GM10847 (cell line): Measurements from ENCODE around the gene CCT8.

Experiments used
- POLR2A ChIP-seq: IDR thresholded peaks from 2 replicates; pipeline ENCODE4 v1.6.1; 2011; ENCODE audit not compliant: insufficient read length; ENCODE audit errors: extremely low read depth

Gene CCT8

GRCh38 chr21:29073222-29074006 lies at the start of gene CCT8:
TSS of gene CCT8 (minus strand) at chr21:29073648. CDS start at chr21:29073590, 58 bp downstream.
- peak; percentile 96 for TF ChIP-seq POLR2A

- TF ChIP-seq POLR2A = no peak
Measured at GRCh38 chr21:29121759-29122158, 48.3 kb upstream of the CCT8 start.

GRCh38 chr21:29117372-29117955 lies 44.0 kb upstream of the CCT8 start:
- no peak for TF ChIP-seq POLR2A

GRCh38 chr21:29115899-29116298 lies 42.5 kb upstream of the CCT8 start:
- TF ChIP-seq POLR2A = no peak

- no peak for TF ChIP-seq POLR2A
Measured at GRCh38 chr21:29114765-29115500, 41.5 kb upstream of the CCT8 start.

- TF ChIP-seq POLR2A = no peak
Measured at GRCh38 chr21:29105218-29105617, 31.8 kb upstream of the CCT8 start.

GRCh38 chr21:29104239-29104708 lies 30.8 kb upstream of the CCT8 start:
- no peak for TF ChIP-seq POLR2A

- no peak for TF ChIP-seq POLR2A
Measured at GRCh38 chr21:29102791-29103257, 29.4 kb upstream of the CCT8 start.

GRCh38 chr21:29098156-29098555 lies 24.7 kb upstream of the CCT8 start:
- no peak for TF ChIP-seq POLR2A

GRCh38 chr21:29096218-29097015 lies 23.0 kb upstream of the CCT8 start:
- no peak for TF ChIP-seq POLR2A

- no peak for TF ChIP-seq POLR2A
Measured at GRCh38 chr21:29092102-29092959, 18.9 kb upstream of the CCT8 start.

- TF ChIP-seq POLR2A = no peak
Measured at GRCh38 chr21:29091033-29091432, 17.6 kb upstream of the CCT8 start.

- no peak for TF ChIP-seq POLR2A
Measured at GRCh38 chr21:29085106-29085752, 11.8 kb upstream of the CCT8 start.

- TF ChIP-seq POLR2A = no peak
Measured at GRCh38 chr21:29084372-29084771, 10.9 kb upstream of the CCT8 start.
